Type B pancreatic cell (in vitro differentiated cells): Measurements from ENCODE around the gene RASSF7. TPM values are rescaled to one million over a fixed set of nuclear protein-coding genes. Genes with fewer than 3 reads are reported as not detected.

Experiments used
- DNase-seq: peaks from one replicate; pipeline ENCODE4 v3.0.0; 2021; ENCODE audit warnings: mixed read lengths; ENCODE audit not compliant: unreplicated experiment; ENCODE audit errors: extremely low spot score
- H3K27ac Mint-ChIP-seq: 2 replicates; pipeline ENCODE4 v1.8.0; 2021; ENCODE audit warnings: mild to moderate bottlenecking, mixed read lengths
- H3K27me3 Mint-ChIP-seq: 2 replicates; pipeline ENCODE4 v1.8.0; 2021; ENCODE audit warnings: mixed read lengths
- H3K36me3 Mint-ChIP-seq: 2 replicates; pipeline ENCODE4 v1.8.0; 2021; ENCODE audit warnings: mixed read lengths
- H3K4me1 Mint-ChIP-seq: one replicate; pipeline ENCODE4 v1.8.0; 2021; ENCODE audit warnings: mixed read lengths; ENCODE audit not compliant: unreplicated experiment
- H3K4me3 Mint-ChIP-seq: 2 replicates; pipeline ENCODE4 v1.8.0; 2021; ENCODE audit warnings: mild to moderate bottlenecking, mixed read lengths
- H3K9me3 Mint-ChIP-seq: 2 replicates; pipeline ENCODE4 v1.8.0; 2021; ENCODE audit warnings: mixed read lengths
- CTCF ChIP-seq: fragments of 200-600 bp; sonication (generic); conservative IDR thresholded peaks from 2 replicates; pipeline ENCODE4 v1.5.0; 2021; ENCODE audit warnings: antibody characterized with exemption, mild to moderate bottlenecking
- total RNA-seq: library from RNA; stranded (reverse); gene quantifications from 2 replicates; pipeline ENCODE4 v1.2.1, GENCODE V29; 2021; ENCODE audit warnings: low replicate concordance

The RASSF7 gene
- total RNA-seq, 1 donor from 2014 or later, result 35.7 TPM

GRCh38 chr11:595400-595799, 34.6 kb downstream of the RASSF7 start:
- no peaks in the 10 kb centered on the region for H3K9me3 Mint-ChIP-seq
- peaks cover 7% of the 10 kb centered on the region for H3K36me3 Mint-ChIP-seq
- no peaks in the 10 kb centered on the region for H3K27me3 Mint-ChIP-seq
- H3K4me3 Mint-ChIP-seq, result no peak overlapping the region
- H3K27ac Mint-ChIP-seq, result no peak overlapping the region
- TF ChIP-seq CTCF, result no peak
- H3K4me1 Mint-ChIP-seq, result no peaks in the 10 kb centered on the region
- no peak for DNase-seq

GRCh38 chr11:596374-596773, 35.6 kb downstream of the RASSF7 start:
- Mint-ChIP-seq H3K27ac (no peak overlapping the region), H3K4me1 (no peaks in the 10 kb centered on the region), H3K4me3 (no peak overlapping the region), H3K27me3 (no peaks in the 10 kb centered on the region), H3K9me3 (no peaks in the 10 kb centered on the region), H3K36me3 (peaks cover 9% of the 10 kb centered on the region)
- DNase-seq, result no peak
- TF ChIP-seq CTCF, result no peak

- no peak overlapping the region for H3K27ac Mint-ChIP-seq
- no peaks in the 10 kb centered on the region for H3K4me1 Mint-ChIP-seq
- TF ChIP-seq CTCF, result peak; percentile 44
- DNase-seq, result no peak
- H3K27me3 Mint-ChIP-seq, result no peaks in the 10 kb centered on the region
- H3K4me3 Mint-ChIP-seq, result no peak overlapping the region
- H3K36me3 Mint-ChIP-seq, result peaks cover 10% of the 10 kb centered on the region
- no peaks in the 10 kb centered on the region for H3K9me3 Mint-ChIP-seq
Observed at GRCh38 chr11:597166-597725, 36.5 kb downstream of the RASSF7 start.

- Mint-ChIP-seq H3K36me3 (peaks cover 7% of the 10 kb centered on the region), H3K27me3 (no peaks in the 10 kb centered on the region)
Observed at GRCh38 chr11:598005-598680, 37.4 kb downstream of the RASSF7 start.

GRCh38 chr11:601573-602245, 40.9 kb downstream of the RASSF7 start:
- Mint-ChIP-seq H3K36me3 (peaks cover 9% of the 10 kb centered on the region), H3K27ac (no peak overlapping the region), H3K4me3 (no peak overlapping the region), H3K9me3 (no peaks in the 10 kb centered on the region), H3K27me3 (no peaks in the 10 kb centered on the region), H3K4me1 (no peaks in the 10 kb centered on the region)
- DNase-seq, result no peak
- no peak for TF ChIP-seq CTCF

More at GRCh38 chr11:598005-598680, 37.4 kb downstream of the RASSF7 start:
- Mint-ChIP-seq H3K9me3 (no peaks in the 10 kb centered on the region), H3K27ac (no peak overlapping the region), H3K4me3 (no peak overlapping the region), H3K4me1 (no peaks in the 10 kb centered on the region)
- TF ChIP-seq CTCF, result no peak
- DNase-seq, result no peak
